Gastrocnemius medialis (tissue), 4 donors: ENCODE data around the gene KIF3C.
A peak's percentile ranks its signal among the peaks of the same experiment; 100 is the strongest.

Experiments
- POLR2A ChIP-seq, 2 donors: fragments of 450-650 bp; IDR thresholded peaks; one replicate each; pipeline ENCODE4 v1.6.1; 2017; ENCODE audit warnings: antibody characterized with exemption in 2 of 2, mild to moderate bottlenecking in 2 of 2, moderate library complexity in 2 of 2
- TF ChIP-seq, protein P1 (sequence below), 5 experiments: fragments of 450-650 bp in 3 of 5; fragments of 200-600 bp in 2 of 5; sonication (generic) in 2 of 5; IDR thresholded peaks in 4 of 5; conservative IDR thresholded peaks in 1 of 5; 1 replicate in 4 of 5; 2 replicates in 1 of 5; pipeline ENCODE4 v1.5.1; 2016 to 2019; ENCODE audit warnings: antibody characterized with exemption in 5 of 5, mild to moderate bottlenecking in 3 of 5, moderate library complexity in 3 of 5

DNA sequence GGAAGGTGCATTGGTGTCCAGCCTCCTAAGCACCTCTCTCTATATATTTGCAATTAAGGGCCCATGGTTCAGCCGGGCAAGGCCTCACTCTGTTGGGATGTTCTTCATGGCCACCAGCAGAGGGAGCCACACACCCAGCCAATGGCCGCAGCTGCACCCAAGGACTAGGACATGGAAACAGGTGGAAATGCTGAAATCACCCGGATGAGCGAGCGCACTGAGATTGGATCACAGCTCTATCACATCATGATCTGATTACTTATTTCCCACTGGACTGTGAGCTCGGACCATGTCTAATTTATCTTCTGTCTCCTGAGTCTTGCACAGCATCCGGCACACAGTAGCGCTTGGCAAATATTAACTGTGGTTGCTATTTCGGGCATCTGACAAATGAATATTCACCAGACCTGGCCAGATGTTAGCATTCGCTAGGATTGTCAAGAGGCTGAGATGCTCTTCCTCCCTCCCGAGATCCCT, 31.2 kb downstream of the KIF3C start:
- TF ChIP-seq POLR2A (IDR thresholded peaks at IDR 0.05): no peak
- TF ChIP-seq, protein P1, sequence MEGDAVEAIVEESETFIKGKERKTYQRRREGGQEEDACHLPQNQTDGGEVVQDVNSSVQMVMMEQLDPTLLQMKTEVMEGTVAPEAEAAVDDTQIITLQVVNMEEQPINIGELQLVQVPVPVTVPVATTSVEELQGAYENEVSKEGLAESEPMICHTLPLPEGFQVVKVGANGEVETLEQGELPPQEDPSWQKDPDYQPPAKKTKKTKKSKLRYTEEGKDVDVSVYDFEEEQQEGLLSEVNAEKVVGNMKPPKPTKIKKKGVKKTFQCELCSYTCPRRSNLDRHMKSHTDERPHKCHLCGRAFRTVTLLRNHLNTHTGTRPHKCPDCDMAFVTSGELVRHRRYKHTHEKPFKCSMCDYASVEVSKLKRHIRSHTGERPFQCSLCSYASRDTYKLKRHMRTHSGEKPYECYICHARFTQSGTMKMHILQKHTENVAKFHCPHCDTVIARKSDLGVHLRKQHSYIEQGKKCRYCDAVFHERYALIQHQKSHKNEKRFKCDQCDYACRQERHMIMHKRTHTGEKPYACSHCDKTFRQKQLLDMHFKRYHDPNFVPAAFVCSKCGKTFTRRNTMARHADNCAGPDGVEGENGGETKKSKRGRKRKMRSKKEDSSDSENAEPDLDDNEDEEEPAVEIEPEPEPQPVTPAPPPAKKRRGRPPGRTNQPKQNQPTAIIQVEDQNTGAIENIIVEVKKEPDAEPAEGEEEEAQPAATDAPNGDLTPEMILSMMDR (IDR thresholded peaks at IDR 0.05 in 4 of 5, conservative IDR thresholded peaks at IDR 0.05 in 1 of 5): peak; percentile 90 to 95 (median 92)
